Neuron (in vitro differentiated cells): ENCODE data around the gene CNST.
"Not testable (repeated sequence)": the region's sequence is repeated elsewhere in the genome, so short reads cannot be mapped to it uniquely, and the experiment has no call there.

Source experiments
- H2AFZ ChIP-seq: one replicate; pipeline ENCODE4 v1.6.1; 2013; ENCODE audit warnings: low read depth, mild to moderate bottlenecking, inconsistent platforms, low read length, moderate library complexity
- H3K27me3 ChIP-seq: one replicate; pipeline ENCODE4 v1.6.1; 2013; ENCODE audit warnings: low read length; ENCODE audit not compliant: insufficient read depth
- H3K36me3 ChIP-seq: one replicate; pipeline ENCODE4 v1.6.1; 2013; ENCODE audit warnings: low read length; ENCODE audit not compliant: insufficient read depth
- H3K4me1 ChIP-seq: one replicate; pipeline ENCODE4 v1.6.1; 2013; ENCODE audit warnings: low read length; ENCODE audit not compliant: insufficient read depth
- H3K4me3 ChIP-seq: 2 replicates; pipeline ENCODE4 v1.5.1; 2013; ENCODE audit warnings: mild to moderate bottlenecking, low read length, moderate library complexity
- H3K9me3 ChIP-seq: one replicate; pipeline ENCODE4 v1.6.1; 2013; ENCODE audit warnings: low read length

Gene CNST

DNA sequence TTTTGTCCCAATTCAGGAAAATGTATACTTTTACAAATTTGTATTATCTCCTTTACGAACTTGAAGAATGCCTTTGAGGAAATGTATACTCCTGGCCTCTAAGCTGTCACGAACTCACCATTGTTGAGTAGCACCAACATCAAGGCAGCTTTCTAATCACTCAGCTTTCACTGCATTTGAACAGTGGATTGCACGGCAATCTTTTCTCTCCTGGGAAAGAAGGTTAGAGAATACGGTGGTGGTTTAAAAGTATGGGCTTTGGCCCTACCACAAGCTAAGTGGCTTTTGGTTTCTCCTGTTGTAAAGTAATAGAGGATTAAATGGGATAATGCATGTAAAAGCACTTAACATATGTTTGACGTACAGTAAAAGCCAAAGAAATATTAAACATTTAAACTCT, 57.8 kb downstream of the CNST start:
- Histone ChIP-seq H3K36me3 (peaks cover 2% of the 10 kb centered on the region), H3K9me3 (peaks cover 3% of the 10 kb centered on the region), H3K4me1 (no peaks in the 10 kb centered on the region), H3K4me3 (no peak overlapping the region), H3K27me3 (no peaks in the 10 kb centered on the region), H2AFZ (no peak overlapping the region)

DNA sequence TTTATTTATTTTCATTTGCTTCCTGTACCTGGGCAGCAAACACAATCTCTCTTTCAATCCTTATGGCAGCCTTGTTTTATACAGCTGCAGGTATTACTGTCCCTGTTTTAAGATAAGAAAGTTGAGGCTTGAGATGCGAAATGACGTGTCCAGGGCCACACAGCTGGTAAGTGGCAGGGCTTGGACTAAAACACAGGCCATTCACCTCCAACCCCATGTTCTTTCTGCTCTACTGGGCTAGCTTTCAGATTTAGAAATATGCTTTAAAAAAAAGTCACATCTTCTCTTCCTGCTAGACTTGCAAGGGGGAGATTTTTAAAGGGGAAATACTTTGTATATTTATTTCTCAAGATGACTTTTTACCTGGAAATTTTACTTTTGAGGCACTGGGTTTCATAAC, 62.8 kb downstream of the CNST start:
- H3K4me3 ChIP-seq = no peak overlapping the region
- no peaks in the 10 kb centered on the region for H3K9me3 ChIP-seq
- no peaks in the 10 kb centered on the region for H3K27me3 ChIP-seq
- peaks cover 9% of the 10 kb centered on the region for H3K4me1 ChIP-seq
- no peak overlapping the region for H2AFZ ChIP-seq
- H3K36me3 ChIP-seq = peaks cover 4% of the 10 kb centered on the region

DNA sequence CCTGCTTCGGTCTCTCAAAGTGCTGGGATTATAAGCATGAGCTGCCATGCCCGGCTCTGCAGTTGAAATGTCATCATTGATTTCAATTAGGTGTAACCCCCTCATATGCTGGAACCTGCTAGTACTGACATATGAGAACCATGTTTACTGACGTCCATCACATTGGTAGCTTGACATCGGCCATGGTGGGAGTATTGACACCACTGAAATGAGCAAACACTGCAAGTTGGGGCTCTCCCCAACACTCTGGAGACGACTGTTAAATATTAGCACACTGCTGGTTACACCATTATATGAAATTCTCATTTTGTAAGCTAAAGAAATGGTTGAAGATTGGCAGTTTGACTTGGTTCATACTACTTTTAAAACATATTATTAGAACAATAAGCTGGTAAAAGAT, 63.7 kb downstream of the CNST start:
- H2AFZ ChIP-seq = no peak overlapping the region
- peaks cover 9% of the 10 kb centered on the region for H3K4me1 ChIP-seq
- H3K36me3 ChIP-seq = peaks cover 8% of the 10 kb centered on the region
- no peaks in the 10 kb centered on the region for H3K9me3 ChIP-seq
- no peak overlapping the region for H3K4me3 ChIP-seq
- no peaks in the 10 kb centered on the region for H3K27me3 ChIP-seq

DNA sequence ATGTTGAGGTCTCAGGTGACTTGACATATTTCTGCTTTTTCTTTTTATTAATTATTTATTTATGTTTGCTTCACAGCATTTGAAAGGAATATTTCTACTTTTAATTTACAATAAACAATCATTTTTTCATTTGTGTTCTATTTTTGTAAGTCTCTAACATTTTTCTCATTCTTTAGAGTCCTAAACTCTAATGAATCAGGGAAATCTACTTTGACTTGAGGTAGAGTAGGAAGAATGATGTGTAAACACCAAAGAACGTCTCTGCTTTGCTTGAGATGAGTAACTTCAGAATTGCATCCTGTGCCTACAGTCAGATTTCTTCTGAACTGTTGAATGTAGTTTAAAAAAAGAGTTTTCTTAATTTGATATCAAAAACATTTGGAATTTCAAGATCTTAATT, 65.2 kb downstream of the CNST start:
- H3K36me3 ChIP-seq = peaks cover 8% of the 10 kb centered on the region
- no peaks in the 10 kb centered on the region for H3K27me3 ChIP-seq
- H3K4me3 ChIP-seq = no peak overlapping the region
- no peak overlapping the region for H2AFZ ChIP-seq
- peaks cover 9% of the 10 kb centered on the region for H3K4me1 ChIP-seq
- H3K9me3 ChIP-seq = peaks cover 4% of the 10 kb centered on the region

DNA sequence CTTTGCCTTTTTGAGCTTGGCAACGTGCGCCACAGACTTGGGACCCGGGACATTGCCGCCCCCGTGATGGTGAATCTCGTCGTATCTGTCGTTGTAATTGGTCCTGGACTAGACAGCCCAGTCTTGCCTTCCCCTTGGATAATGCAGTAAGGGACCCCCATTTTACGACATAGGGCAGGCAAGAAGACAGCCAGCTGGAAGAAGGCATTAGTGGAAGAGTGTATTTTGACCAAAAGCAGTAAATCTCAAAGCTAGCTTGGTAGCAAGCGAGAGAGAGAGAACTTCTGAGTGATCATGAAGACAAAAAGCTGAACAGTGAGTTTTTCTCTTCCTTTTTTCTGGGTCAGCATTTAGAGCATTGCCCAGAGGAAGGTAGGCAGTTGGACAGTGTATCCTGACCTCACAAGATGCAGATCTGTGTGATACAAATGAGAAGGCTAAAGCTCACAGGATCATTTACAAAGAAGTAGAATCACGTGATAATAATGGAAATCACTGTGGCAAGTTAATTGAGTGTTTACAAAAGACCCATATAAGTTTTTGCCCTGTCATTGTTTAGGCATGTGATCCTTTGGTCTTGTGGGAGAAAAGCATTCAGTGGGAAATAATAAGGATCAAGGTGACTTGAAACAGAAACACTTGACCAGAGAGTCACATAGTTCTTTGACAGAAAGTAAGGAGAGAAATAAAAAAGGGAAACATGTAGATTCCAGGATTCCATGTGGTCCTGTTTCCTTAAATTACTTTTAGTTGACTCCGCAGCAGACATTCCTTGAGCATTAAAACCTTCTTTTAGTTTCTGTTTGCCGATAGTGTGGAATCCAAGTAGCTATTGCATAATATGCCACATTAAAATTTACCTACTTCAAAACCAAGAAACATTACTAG, 66.3 kb downstream of the CNST start:
- H3K27me3 ChIP-seq = no peaks in the 10 kb centered on the region
- no peak overlapping the region for H2AFZ ChIP-seq
- no peak overlapping the region for H3K4me3 ChIP-seq

DNA sequence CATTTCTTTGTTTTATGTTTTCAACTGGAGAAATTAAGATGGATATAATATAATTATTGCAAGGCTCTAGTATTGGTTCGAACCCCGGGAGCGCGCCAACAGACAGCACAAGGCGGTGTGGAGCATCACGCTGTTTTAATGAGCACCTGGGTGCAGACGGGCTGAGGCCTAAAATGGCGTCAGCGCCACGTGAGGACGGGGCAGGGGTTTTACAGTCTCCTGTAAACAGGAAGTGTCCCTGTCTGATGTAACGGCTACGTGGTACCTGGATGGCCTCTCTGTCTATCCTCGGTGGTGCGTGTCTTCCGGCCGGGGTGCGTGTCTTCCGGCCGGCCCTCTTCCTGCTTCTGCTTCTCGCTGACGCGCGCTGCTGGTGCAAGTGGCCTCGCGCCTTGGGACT, 68.4 kb downstream of the CNST start:
- Histone ChIP-seq H3K9me3 (peaks cover 19% of the 10 kb centered on the region), H3K36me3 (peaks cover 11% of the 10 kb centered on the region)
- not testable (repeated sequence) for H2AFZ ChIP-seq, H3K4me1 ChIP-seq, H3K4me3 ChIP-seq, H3K27me3 ChIP-seq

More for the DNA sequence above, 66.3 kb downstream of the CNST start:
- Histone ChIP-seq H3K36me3 (peaks cover 11% of the 10 kb centered on the region), H3K4me1 (peaks cover 9% of the 10 kb centered on the region), H3K9me3 (peaks cover 14% of the 10 kb centered on the region)

DNA sequence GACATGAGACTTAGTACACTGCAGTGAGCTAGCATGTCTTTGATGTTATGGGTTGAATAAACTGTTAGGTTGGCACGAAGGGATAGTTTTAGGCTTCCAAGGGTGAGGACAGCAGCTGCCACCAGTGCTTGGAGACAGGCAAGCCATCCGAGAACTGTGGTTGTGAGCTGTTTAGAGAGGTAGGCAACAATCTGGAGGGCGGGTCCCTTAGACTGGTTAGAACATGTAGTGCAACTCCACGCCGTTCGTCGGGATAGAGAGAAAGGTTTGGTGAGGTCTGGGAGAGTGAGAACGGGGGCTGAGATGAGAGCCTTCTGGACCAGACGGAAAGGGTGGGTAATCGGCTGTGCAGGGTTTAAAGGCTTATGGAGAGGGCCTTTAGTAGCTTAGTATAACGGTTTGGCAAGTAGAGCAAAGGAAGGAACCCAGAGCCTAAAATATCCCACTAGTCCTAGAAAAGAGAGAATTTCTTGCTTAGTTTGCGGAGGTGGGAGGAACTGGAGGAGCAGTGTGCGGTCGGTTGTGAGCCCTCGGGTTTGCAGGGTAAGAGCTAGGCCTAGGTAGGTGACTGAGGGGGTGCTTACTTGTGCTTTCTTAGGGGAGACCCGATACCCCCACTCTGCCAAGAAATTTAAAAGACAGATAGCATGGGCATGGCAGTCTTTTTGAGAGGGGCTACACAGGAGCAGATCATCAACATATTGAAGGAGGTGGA, 72.8 kb downstream of the CNST start:
- Histone ChIP-seq H3K27me3 (no peaks in the 10 kb centered on the region), H3K4me1 (no peaks in the 10 kb centered on the region), H2AFZ (no peak overlapping the region), H3K9me3 (peaks cover 22% of the 10 kb centered on the region), H3K4me3 (no peak overlapping the region), H3K36me3 (peaks cover 6% of the 10 kb centered on the region)

DNA sequence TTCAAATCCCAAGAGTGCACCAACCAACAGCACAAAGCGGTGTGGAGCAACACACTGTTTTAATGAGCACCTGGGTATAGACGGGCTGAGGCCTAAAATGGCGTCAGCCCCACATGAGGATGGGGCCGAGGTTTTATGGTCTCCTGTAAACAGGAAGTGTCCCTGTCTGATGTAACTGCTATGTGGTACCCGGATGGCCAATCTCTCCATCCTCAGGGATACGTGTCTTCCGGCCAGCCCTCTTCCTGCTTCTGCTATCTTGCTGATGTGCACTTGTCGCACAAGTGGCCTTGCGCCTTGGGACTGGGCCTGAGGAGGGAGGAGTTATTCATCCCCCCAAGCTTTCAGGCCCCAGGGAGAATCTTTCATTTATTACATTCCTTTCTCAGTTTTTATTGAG, 73.5 kb downstream of the CNST start:
- H3K27me3 ChIP-seq = no peaks in the 10 kb centered on the region
- no peak overlapping the region for H3K4me3 ChIP-seq
- no peak overlapping the region for H2AFZ ChIP-seq
- no peaks in the 10 kb centered on the region for H3K4me1 ChIP-seq
- H3K9me3 ChIP-seq = peaks cover 24% of the 10 kb centered on the region
- peaks cover 3% of the 10 kb centered on the region for H3K36me3 ChIP-seq

DNA sequence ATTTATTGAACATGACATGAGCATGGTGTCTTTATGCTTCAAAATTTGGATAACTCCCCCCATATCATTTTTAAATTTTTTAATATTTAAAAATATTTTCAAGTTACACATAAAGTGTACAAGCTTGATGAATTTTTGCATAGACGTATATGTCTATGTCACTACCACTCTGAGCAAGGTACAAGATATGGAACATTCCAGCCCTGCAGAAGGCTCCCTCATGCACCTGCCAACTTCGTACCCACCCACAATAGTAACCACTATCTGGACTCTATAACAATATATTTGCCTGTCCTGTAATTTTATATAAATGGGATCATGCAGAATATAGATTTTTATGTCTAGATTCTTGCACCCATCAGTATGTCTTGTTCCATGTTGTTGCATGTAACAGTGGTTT, 74.5 kb downstream of the CNST start:
- no peaks in the 10 kb centered on the region for H3K4me1 ChIP-seq
- H3K9me3 ChIP-seq = peaks cover 24% of the 10 kb centered on the region
- H3K4me3 ChIP-seq = no peak overlapping the region
- H3K36me3 ChIP-seq = peaks cover 3% of the 10 kb centered on the region
- H3K27me3 ChIP-seq = no peaks in the 10 kb centered on the region
- no peak overlapping the region for H2AFZ ChIP-seq

DNA sequence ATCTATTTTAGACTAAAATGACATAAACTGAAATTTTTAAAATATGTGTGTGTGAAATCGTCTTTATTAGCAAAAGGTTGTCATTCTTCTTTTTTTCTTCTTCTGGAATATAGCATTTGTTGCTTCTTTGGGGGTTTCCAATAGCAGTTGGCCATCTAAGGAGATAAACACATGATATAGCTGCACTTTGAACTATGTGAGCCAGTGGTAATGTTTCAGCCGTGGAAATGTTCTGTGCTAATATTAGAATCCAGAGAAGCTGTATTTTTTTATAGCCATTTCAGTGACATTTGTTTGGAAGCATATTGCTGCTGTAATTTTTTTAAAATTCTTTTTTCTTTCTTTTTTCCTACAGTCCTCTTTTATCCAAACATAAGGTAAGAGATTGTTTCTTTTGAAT, 75.1 kb downstream of the CNST start:
- no peak overlapping the region for H2AFZ ChIP-seq
- no peak overlapping the region for H3K4me3 ChIP-seq
- H3K27me3 ChIP-seq = no peaks in the 10 kb centered on the region
- peaks cover 21% of the 10 kb centered on the region for H3K9me3 ChIP-seq
- no peaks in the 10 kb centered on the region for H3K4me1 ChIP-seq
- peaks cover 3% of the 10 kb centered on the region for H3K36me3 ChIP-seq

DNA sequence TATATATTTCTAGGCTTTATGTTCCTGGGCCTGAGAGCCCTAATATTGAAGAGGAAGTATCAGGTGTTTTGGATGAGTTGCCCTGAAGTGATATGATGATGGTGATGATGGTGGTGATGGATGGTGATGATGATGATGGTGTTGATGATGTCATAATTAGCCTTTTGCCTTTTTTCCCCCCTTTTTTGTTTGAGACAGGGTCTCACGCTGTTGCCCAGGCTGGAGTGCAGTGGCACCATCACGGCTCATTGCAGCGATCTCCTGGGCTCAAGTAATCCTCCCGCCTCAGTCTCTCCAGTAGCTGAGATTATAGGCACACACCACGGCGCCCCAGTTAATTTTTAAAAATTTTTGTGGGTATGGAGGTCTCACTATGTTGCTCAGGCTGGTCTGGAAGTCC, 76.5 kb downstream of the CNST start:
- no peak overlapping the region for H3K4me3 ChIP-seq
- H3K4me1 ChIP-seq = no peaks in the 10 kb centered on the region
- peaks cover 9% of the 10 kb centered on the region for H3K36me3 ChIP-seq
- no peak overlapping the region for H2AFZ ChIP-seq
- H3K9me3 ChIP-seq = peaks cover 8% of the 10 kb centered on the region
- H3K27me3 ChIP-seq = no peaks in the 10 kb centered on the region

DNA sequence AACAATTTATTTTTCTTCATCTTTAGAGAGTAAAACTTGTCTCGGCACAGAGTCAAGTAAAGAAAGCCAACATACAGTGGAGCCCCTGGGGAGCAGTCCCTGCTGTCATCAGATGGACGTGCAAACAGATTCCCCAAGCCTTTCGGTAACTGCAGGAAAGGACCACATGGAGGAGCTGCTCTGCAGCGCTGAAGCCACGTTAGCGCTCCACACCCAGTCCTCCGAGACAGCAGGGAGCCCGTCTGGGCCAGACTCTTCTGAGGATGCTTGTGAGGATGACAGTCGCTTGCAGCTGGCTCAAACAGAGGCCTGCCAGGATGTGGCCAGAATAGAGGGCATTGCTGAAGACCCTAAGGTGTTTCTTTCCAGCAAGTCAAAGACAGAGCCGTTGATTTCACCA, 80.9 kb downstream of the CNST start:
- Histone ChIP-seq H3K9me3 (peaks cover 5% of the 10 kb centered on the region), H2AFZ (no peak overlapping the region), H3K4me3 (no peak overlapping the region), H3K4me1 (no peaks in the 10 kb centered on the region), H3K36me3 (peaks cover 15% of the 10 kb centered on the region), H3K27me3 (no peaks in the 10 kb centered on the region)

DNA sequence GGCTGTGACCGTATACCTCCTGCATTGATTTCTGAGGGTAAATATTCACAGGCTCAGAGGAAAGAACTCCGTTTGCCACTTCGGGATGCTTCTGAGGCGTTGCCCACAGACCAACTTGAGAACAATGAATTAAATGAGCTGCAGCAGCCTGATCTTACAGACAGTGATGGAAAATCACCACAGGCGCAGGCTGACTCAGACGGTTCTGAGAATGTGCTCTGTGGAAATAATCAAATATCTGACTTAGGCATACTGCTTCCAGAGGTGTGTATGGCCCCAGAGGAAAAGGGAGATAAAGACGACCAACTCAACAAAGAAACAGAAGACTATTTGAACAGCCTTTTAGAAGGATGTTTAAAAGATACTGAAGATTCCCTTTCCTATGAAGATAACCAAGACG, 81.3 kb downstream of the CNST start:
- peaks cover 5% of the 10 kb centered on the region for H3K9me3 ChIP-seq
- no peaks in the 10 kb centered on the region for H3K4me1 ChIP-seq
- H3K27me3 ChIP-seq = no peaks in the 10 kb centered on the region
- H3K36me3 ChIP-seq = peaks cover 15% of the 10 kb centered on the region
- H3K4me3 ChIP-seq = no peak overlapping the region
- H2AFZ ChIP-seq = no peak overlapping the region
